Vagina (tissue), 2 donors: ENCODE data around the gene MAN2A2.

Experiments
- CTCF ChIP-seq, 3 experiments: fragments of 450-650 bp in 2 of 3; fragments of 200-600 bp in 1 of 3; sonication (generic) in 1 of 3; IDR thresholded peaks; one replicate each; pipeline ENCODE4 v1.5.1; 2017 to 2019; ENCODE audit warnings: antibody characterized with exemption in 3 of 3, mild to moderate bottlenecking in 2 of 3, moderate library complexity in 2 of 3
- POLR2AphosphoS5 ChIP-seq, 2 donors: sonication (generic); formaldehyde crosslinking; IDR thresholded peaks; one replicate each; pipeline ENCODE4 v1.9.0; 2017; ENCODE audit warnings: antibody characterized with exemption in 2 of 2, mild to moderate bottlenecking in 2 of 2, low read depth in 1 of 2; ENCODE audit not compliant: insufficient read depth in 1 of 2

DNA sequence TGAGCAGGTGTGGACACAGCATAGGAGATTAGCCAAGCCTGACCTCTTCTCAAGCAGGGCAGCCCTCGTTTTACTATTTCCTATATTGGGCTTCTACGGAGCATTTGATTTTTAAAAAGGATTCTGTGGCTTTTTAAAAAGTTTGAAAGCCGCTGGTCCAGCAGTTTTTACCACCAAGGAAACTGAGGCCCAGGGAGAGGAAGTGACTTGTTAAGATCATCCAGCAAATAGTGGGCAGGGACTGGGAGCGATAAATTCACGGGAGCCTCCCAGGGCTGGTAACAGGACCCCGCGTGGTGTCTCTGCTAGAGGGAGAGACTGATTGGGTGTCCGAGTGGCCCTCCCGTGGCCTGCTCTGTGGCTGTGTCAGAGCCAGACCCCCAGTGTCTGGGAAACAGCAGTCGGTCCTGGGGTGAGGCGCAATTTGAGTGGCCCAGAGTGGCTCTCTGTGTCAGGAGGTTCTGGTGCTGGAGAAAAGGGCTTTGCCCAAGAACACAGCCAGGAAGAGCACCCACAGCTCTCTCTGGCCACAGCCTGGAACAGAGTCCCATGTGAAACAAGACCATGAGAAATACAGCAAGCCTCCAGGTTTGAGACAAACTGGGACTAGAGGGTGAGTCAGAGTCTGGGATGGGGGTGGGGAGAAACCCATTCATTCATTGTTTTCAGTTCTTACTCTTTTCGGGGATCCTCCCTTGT lies 30.5 kb upstream of the MAN2A2 start:
- TF ChIP-seq POLR2AphosphoS5 (IDR thresholded peaks at IDR 0.05; ENCODE audit: insufficient read depth in 1 of 2, low read depth in 1 of 2) (peak in 1 of 2 donors; percentile 38), CTCF (IDR thresholded peaks at IDR 0.05) (no peak)
